Activated CD4-positive, alpha-beta memory T cell treated with anti-CD3 and anti-CD28 coated beads, Interleukin-2, amount 10 ng/mL, durations not matched to agents 7 days and 5 days (primary cell): ENCODE data around the gene MBLAC1. TPM values are rescaled to one million over a fixed set of nuclear protein-coding genes. Genes with fewer than 3 reads are reported as not detected.
A peak's percentile ranks its signal among the peaks of the same experiment; 100 is the strongest.

Experiments
- CTCF ChIA-PET: fragments of 350-600 bp; sonication (Branson Sonifier 250); formaldehyde crosslinking; loops from one replicate; lab custom pipeline; 2021; ENCODE audit warnings: antibody characterized with exemption, inconsistent platforms; lab: Charles Lee
- POLR2A ChIA-PET: fragments of 350-600 bp; sonication (Branson Sonifier 250); formaldehyde crosslinking; loops from one replicate; lab custom pipeline; 2021; ENCODE audit warnings: antibody characterized with exemption; lab: Charles Lee
- DNase-seq: peaks from one replicate; pipeline ENCODE4 v3.0.0-alpha.2; 2020
- H3K27ac Mint-ChIP-seq: one replicate; pipeline ENCODE4 v1.8.0; 2021; ENCODE audit warnings: mild to moderate bottlenecking, mixed read lengths
- H3K27me3 Mint-ChIP-seq: one replicate; pipeline ENCODE4 v1.8.0; 2021; ENCODE audit warnings: mixed read lengths
- H3K36me3 Mint-ChIP-seq: one replicate; pipeline ENCODE4 v1.8.0; 2021; ENCODE audit warnings: low read depth, mixed read lengths
- H3K4me1 Mint-ChIP-seq: one replicate; pipeline ENCODE4 v1.8.0; 2021; ENCODE audit warnings: mixed read lengths
- H3K4me3 Mint-ChIP-seq: one replicate; pipeline ENCODE4 v1.8.0; 2021; ENCODE audit warnings: mild to moderate bottlenecking, mixed read lengths
- H3K9me3 Mint-ChIP-seq: one replicate; pipeline ENCODE4 v1.8.0; 2021; ENCODE audit warnings: mixed read lengths
- total RNA-seq, 2 experiments: library from RNA; stranded (reverse); gene quantifications; one replicate each; pipeline ENCODE4 v1.2.3, GENCODE V29; 2021

MBLAC1 gene
- total RNA-seq, 2 experiments from 2014 or later, result 3.4 to 4.1 TPM

GRCh38 chr7:100169147-100169850, 42.5 kb downstream of the MBLAC1 start:
- peaks cover 43% of the 10 kb centered on the region for H3K27me3 Mint-ChIP-seq
- peaks cover 63% of the 10 kb centered on the region for H3K4me1 Mint-ChIP-seq
- ChIA-PET POLR2A (interaction anchor here (4.0 to 4.4 kb wide), 2 partner anchors 9 to 12 kb away, joined by 27 to 30 read pairs; partner anchors contain the start of genes GPC2, STAG3 and TRAPPC14), CTCF (interaction anchor here (0.7 to 1.9 kb wide), 3 partner anchors 10 to 41 kb away, joined by 3 to 5 read pairs (median 3); no protein-coding TSS in a partner anchor)
- DNase-seq, result no peak
- no peak overlapping the region for H3K4me3 Mint-ChIP-seq
- no peak overlapping the region for H3K27ac Mint-ChIP-seq
- H3K9me3 Mint-ChIP-seq, result no peaks in the 10 kb centered on the region
- H3K36me3 Mint-ChIP-seq, result no peaks in the 10 kb centered on the region

- Mint-ChIP-seq H3K4me1 (peaks cover 60% of the 10 kb centered on the region), H3K27me3 (peaks cover 48% of the 10 kb centered on the region), H3K36me3 (no peaks in the 10 kb centered on the region), H3K27ac (no peak overlapping the region), H3K4me3 (peak overlapping the region; percentile 47), H3K9me3 (no peaks in the 10 kb centered on the region)
- POLR2A ChIA-PET, result interaction anchor here (2.5 kb wide), 1 partner anchor 12 kb away, joined by 20 read pairs; the partner anchor contains the start of gene TRAPPC14
- CTCF ChIA-PET, result interaction anchor here (1.1 to 1.3 kb wide), 2 partner anchors 38 to 39 kb away, joined by 3 to 4 read pairs; no protein-coding TSS in a partner anchor
- DNase-seq, result no peak
Observed at GRCh38 chr7:100170101-100170897, 43.5 kb downstream of the MBLAC1 start.

- POLR2A ChIA-PET, result interaction anchor here (2.5 kb wide), 1 partner anchor 13 kb away, joined by 20 read pairs; the partner anchor contains the start of gene TRAPPC14
- H3K27ac Mint-ChIP-seq, result no peak overlapping the region
Observed at GRCh38 chr7:100171087-100171681, 44.4 kb downstream of the MBLAC1 start.

GRCh38 chr7:100171840-100172239, 45.1 kb downstream of the MBLAC1 start:
- Mint-ChIP-seq H3K4me1 (peaks cover 52% of the 10 kb centered on the region), H3K4me3 (peak overlapping the region; percentile 62), H3K27ac (no peak overlapping the region), H3K27me3 (peaks cover 52% of the 10 kb centered on the region), H3K36me3 (no peaks in the 10 kb centered on the region), H3K9me3 (no peaks in the 10 kb centered on the region)
- no peak for DNase-seq
- POLR2A ChIA-PET, result interaction anchor here (2.5 kb wide), 1 partner anchor 14 kb away, joined by 20 read pairs; the partner anchor contains the start of gene TRAPPC14
- CTCF ChIA-PET, result interaction anchor here (1.1 to 1.5 kb wide), 4 partner anchors 14 to 39 kb away, joined by 3 to 4 read pairs (median 4); no protein-coding TSS in a partner anchor

More at GRCh38 chr7:100171087-100171681, 44.4 kb downstream of the MBLAC1 start:
- Mint-ChIP-seq H3K4me3 (peak overlapping the region; percentile 47), H3K4me1 (peaks cover 53% of the 10 kb centered on the region), H3K9me3 (no peaks in the 10 kb centered on the region), H3K36me3 (no peaks in the 10 kb centered on the region), H3K27me3 (peaks cover 51% of the 10 kb centered on the region)
- no peak for DNase-seq
- CTCF ChIA-PET, result interaction anchor here (1.1 to 1.3 kb wide), 3 partner anchors 19 to 38 kb away, joined by 3 to 4 read pairs (median 4); no protein-coding TSS in a partner anchor

- no peaks in the 10 kb centered on the region for H3K36me3 Mint-ChIP-seq
- ChIA-PET POLR2A (no interaction called here), CTCF (no interaction called here)
- peaks cover 41% of the 10 kb centered on the region for H3K4me1 Mint-ChIP-seq
- H3K4me3 Mint-ChIP-seq, result no peak overlapping the region
- no peak for DNase-seq
- no peak overlapping the region for H3K27ac Mint-ChIP-seq
- peaks cover 35% of the 10 kb centered on the region for H3K27me3 Mint-ChIP-seq
- H3K9me3 Mint-ChIP-seq, result no peaks in the 10 kb centered on the region
Observed at GRCh38 chr7:100173806-100174495, 47.2 kb downstream of the MBLAC1 start.

- Mint-ChIP-seq H3K4me1 (peaks cover 38% of the 10 kb centered on the region), H3K27me3 (peaks cover 32% of the 10 kb centered on the region), H3K36me3 (no peaks in the 10 kb centered on the region), H3K4me3 (no peak overlapping the region), H3K27ac (no peak overlapping the region), H3K9me3 (no peaks in the 10 kb centered on the region)
- ChIA-PET CTCF (no interaction called here), POLR2A (interaction anchor here (1.4 kb wide), 1 partner anchor 8 kb away, joined by 5 read pairs; no protein-coding TSS in a partner anchor)
- no peak for DNase-seq
Observed at GRCh38 chr7:100174582-100174981, 47.8 kb downstream of the MBLAC1 start.

GRCh38 chr7:100175296-100175935, 48.6 kb downstream of the MBLAC1 start:
- no peak for DNase-seq
- H3K36me3 Mint-ChIP-seq, result peaks cover 2% of the 10 kb centered on the region
- CTCF ChIA-PET, result no interaction called here
- peaks cover 32% of the 10 kb centered on the region for H3K4me1 Mint-ChIP-seq
- H3K4me3 Mint-ChIP-seq, result no peak overlapping the region
- H3K27ac Mint-ChIP-seq, result no peak overlapping the region
- peaks cover 32% of the 10 kb centered on the region for H3K27me3 Mint-ChIP-seq
- POLR2A ChIA-PET, result interaction anchor here (1.0 to 1.4 kb wide), 3 partner anchors 9 to 74 kb away, joined by 3 to 5 read pairs (median 3); partner anchors contain the start of genes AP4M1, LAMTOR4 and MCM7
- H3K9me3 Mint-ChIP-seq, result peaks cover 2% of the 10 kb centered on the region

GRCh38 chr7:100176096-100177044, 49.6 kb downstream of the MBLAC1 start:
- POLR2A ChIA-PET, result interaction anchor here (1.0 to 4.6 kb wide), 7 partner anchors 9 to 253 kb away, joined by 3 to 30 read pairs (median 5); partner anchors contain the start of genes AP4M1, GAL3ST4, LAMTOR4 and MCM7
- no peak for DNase-seq
- Mint-ChIP-seq H3K4me3 (peak overlapping the region; percentile 67), H3K27ac (peak overlapping the region; percentile 9), H3K9me3 (peaks cover 4% of the 10 kb centered on the region), H3K4me1 (peaks cover 35% of the 10 kb centered on the region), H3K27me3 (peaks cover 27% of the 10 kb centered on the region), H3K36me3 (peaks cover 9% of the 10 kb centered on the region)
- CTCF ChIA-PET, result interaction anchor here (0.9 to 2.5 kb wide), 9 partner anchors 9 to 170 kb away, joined by 3 to 14 read pairs (median 3); partner anchors contain the start of genes PVRIG and TRAPPC14

GRCh38 chr7:100177045-100178001, 50.6 kb downstream of the MBLAC1 start, which contains the start of the genes GPC2 and STAG3:
GPC2 (minus strand) TSS chr7:100177381; CDS start chr7:100177199, 182 bp downstream.
STAG3 (plus strand) TSS chr7:100177918; CDS start chr7:100180557, 2,639 bp downstream.
- H3K4me1 Mint-ChIP-seq, result peaks cover 39% of the 10 kb centered on the region
- POLR2A ChIA-PET, result interaction anchor here (0.7 to 4.6 kb wide), 8 partner anchors 10 to 252 kb away, joined by 3 to 30 read pairs (median 4); partner anchors contain the start of genes GAL3ST4, LAMTOR4, MEPCE and TRAPPC14
- H3K27me3 Mint-ChIP-seq, result peaks cover 23% of the 10 kb centered on the region
- CTCF ChIA-PET, result interaction anchor here (0.6 to 2.5 kb wide), 13 partner anchors 10 to 271 kb away, joined by 3 to 14 read pairs (median 3); partner anchors contain the start of genes LAMTOR4, PVRIG and TRAPPC14
- peak; percentile 98 for DNase-seq
- peaks cover 4% of the 10 kb centered on the region for H3K9me3 Mint-ChIP-seq
- H3K36me3 Mint-ChIP-seq, result peaks cover 14% of the 10 kb centered on the region
- H3K27ac Mint-ChIP-seq, result peak within 1 kb of the TSS; percentile 21
- peak within 1 kb of the TSS; percentile 67 for H3K4me3 Mint-ChIP-seq
